HG03432 (cell line): Measurements from ENCODE around the gene MYADML2.
"Not testable (repeated sequence)": the region's sequence is repeated elsewhere in the genome, so short reads cannot be mapped to it uniquely, and the experiment has no call there.

ENCODE experiments used
- ATAC-seq: cut with Tn5 transposase; IDR thresholded peaks from one replicate; pipeline ENCODE4 v1.9.1; 2021; ENCODE audit warnings: mild to moderate bottlenecking, moderate library complexity; ENCODE audit not compliant: unreplicated experiment

MYADML2 gene

DNA sequence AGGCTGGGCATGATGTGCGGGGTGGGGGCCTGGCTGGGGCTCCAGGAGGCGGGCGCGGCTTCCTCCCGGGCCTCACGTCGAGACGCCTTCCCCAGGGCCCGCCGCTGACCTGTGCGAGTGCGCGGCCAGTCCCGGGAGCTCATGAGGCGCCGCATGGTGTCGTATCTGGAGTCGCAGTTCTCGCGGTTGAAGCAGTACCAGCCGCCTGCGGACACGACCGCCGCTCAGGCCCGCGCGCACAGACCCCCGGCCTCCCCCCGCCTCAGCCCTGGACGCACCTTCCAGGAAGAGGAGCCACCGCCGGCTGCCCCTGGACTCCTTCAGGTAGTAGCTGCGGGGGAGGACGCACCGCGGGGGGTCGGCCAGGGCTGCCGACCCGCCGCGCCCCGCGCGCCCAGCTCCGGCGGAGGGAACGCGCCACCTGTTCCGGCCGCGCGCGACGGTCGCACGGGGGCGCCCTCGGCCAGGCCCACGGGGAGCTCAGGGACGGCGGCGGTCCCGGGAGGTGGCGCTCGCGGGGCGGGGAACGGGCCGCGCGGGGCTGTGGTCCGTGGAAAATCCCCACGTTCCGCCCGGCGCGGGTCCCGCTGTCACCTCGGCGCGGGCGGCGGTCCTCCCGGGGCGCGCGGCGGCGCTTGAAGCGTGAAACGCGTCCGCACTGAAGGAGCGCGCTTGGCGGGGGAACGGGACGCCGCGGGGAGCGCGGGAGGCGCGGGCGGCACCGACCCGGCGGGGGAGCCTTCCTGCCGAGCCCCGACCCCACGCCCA, 12.5 kb upstream of the MYADML2 start:
- no peak for ATAC-seq

DNA sequence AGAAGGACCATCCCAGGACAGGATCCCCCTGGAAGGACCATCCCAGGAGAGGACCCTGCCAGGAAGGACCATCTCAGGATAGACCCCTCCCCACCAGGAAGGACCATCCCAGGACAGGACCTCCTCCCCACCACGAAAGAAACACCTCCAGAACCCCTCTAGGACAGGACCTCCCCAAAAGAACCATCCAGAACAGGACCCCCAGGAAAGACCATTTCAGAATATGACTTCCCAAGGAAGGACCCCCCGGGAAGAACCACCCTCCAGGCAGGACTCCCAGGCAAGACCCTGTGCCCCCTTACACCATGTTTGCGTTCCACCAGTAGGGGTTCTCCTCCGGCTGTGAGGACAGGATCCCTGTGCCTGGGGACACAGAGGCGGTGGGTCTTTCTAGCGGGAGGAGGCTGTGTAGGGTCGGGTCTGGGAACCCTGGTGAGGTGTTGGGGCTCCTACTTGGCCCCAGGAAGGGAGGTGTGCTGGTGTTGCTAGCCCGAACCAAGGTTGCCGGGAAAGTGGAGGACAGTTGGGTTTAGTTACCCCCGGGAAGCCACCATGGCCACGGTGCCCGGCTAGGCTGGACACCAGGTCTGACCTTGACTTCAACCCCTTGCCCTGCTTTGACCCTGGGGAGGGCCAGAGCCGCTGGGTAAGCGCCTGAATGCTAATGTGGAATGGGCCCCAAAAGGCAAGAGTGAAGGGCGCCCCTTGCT, 11.8 kb upstream of the MYADML2 start:
- no peak for ATAC-seq

DNA sequence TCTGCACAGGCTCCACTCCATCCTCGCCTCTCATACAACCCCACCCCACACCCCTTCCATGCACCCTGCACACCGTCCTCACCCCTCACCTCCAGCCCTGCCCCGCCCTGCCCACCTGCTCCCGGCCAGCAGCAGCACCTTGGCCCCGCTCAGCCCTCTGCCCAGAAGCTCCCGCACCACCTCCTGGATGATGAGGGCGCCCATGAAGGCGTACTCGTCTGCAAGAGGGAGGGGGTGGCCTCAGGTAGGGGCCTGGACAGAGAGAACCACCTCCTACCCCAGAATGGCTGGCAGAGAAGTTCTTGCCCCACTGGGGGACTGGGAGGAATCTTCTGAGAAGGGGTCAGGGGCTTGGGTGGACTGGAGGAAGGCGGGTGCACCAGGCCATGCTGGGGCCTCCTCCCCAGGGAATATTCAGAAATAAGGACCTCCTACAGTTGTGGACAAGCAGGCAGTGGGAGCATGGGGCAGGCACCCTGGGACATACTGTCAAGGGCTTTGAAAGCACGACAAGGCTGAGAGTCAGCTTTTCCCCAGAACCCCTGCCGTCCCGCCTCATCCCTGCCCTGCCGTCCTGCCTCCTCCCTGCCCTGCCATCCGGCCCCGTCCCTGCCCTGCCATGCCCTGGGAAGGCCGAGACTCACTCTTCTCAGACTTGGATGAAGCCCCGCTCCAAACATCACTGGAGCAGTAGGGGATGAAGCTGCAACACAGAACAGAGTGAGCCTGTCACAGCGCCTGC, 10.8 kb upstream of the MYADML2 start:
- no peak for ATAC-seq

DNA sequence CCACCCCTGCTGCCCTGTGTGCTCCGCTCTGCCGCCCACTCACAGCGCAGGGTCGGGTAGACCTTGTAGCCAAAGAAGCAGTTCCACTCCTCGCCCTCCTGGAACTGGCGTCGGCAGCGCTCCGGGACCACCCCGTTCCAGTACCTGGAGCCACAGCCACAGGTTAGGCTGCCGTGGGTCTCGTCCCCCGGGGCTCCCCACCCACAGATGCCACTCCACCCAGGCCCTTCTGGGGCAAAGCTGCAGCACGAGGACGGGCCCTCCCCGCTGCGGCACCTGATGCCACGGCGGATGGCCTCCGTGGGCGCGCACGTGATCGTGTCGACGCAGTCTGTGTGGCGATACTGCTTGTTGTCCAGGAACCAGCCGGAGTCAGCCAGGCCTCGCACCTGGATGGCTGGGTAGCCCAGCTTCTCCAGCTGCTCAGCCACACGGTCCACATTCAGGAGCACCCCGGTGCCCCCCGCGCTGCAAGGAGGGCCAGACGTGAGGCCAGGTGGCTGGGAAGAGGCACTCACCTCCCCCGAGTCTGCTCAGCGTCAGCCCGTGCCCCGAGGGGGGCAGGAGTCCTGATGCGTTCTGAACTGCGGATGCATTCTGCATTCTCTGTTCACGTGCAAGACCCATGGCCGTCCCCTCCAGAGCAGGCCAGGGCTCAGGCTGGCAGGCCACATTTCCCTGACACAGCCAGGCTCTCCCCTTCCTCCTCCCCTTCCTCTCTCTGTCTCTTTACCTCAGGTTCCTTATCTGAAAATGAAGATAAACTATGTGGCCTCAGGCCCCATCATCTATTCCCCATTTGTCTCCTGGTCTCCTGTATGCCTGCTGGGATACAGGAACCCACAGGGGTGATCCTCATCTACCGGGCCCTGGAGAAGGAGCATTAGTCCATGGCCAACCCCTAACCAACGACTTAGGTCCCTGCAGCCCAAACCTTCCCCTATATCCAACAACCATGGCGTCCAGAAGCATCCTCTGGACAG, 9.9 kb upstream of the MYADML2 start:
- no peak for ATAC-seq

DNA sequence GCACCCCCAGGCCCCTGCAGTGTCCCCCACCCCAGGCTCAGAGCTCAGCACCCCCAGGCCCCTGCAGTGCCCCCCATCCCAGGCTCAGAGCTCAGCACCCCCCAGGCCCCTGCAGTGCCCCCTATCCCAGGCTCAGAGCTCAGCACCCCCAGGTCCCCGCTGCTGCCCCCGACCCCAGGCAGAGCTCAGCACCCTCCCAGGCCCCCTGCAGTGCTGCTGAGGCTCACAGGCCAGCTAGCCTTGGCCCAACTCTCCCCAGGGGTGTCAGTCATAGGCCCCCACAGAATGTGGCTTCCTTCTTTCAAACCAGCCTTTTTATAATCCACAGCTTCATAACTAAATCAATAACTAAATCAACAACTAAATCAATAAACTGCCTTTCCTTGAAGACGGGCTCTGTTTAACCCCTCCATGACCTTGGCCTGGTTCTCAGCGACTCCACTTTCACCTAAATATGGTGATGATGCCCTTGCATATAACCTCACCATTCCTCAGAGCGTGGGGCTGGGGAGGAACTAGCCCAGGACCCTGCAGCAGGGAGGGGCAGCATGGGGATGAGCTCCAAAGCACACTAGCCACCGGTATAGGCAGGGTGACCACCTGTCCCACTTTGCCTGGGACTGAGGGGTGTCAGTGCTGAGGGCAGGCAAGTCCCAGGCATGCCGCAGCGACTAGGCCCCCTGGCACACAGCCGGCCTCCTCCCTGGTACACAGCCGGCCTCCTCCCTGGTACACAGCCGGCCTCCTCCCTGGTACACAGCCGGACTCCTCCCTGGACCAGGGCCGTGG, 8.9 kb upstream of the MYADML2 start:
- no peak for ATAC-seq

DNA sequence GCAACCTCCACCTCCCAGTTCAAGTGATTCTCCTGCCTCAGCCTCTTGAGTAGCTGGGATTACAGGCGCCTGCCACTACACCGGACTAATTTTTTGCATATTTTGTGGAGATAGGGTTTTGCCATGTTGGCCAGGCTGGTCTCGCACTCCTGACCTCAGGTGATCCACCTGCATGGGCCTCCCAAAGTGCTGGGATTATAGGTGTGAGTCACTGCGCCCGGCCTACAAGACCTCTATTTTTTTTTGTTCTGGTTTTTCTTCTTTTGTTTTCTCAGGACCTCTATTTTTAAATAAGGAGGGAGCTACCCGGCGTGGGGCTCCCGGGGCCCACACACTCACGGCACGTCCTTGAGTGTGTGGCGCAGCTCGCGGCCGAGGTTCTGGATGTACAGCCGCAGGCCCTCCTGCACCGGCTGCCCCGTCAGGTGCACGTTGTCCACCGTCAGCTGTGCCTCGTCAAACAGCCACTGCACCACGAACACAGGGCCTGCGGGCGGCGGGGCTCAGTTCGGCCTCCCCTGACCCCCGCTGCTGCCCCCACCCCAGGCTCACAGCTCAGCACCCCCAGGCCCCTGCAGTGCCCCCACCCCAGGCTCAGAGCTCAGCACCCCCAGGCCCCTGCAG, 8.1 kb upstream of the MYADML2 start:
- ATAC-seq, result no peak

DNA sequence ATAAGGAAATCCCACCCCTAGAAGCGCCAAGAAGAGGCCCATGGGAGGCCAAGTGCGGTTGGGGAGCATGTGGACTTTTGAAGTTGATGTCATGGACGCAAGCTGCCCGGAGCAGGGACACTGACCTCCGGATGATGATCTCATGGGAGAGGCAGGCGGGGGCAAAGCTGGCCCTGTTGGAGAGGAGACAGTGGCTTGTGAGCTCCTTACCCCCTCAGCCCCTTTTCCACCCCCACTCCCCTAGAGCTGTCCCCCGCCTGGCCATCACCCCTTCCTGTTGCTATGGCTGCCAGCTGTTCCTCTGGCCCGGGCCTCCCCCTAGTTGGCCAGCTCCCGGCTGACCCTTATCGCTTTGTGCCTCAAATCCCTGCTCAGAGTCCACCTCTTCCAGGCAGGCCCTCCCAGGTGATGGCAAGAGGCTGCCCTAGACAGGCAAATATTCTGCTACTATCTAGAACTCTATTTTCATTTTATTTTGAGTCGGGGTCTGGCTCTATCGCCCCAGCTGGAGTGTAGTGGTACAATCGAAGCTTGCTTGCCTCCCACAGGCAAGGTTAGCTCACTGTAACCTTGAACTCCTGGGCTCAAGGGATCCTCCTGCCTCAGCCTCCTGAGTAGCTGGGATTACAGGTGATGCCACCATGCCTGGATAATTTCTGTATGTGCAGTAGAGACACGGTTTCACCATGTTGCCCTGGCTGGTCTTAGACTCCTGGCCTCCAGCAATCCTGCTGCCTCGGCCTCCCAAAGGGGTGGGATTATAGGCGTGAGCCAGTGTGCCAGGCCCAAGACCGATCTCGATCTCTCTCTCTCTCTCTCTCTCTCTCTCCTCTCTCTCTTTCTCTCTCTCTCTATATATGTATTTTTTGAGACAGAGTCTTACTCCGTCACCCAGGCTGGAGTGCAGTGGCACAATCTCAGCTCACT, 7.4 kb upstream of the MYADML2 start:
- no peak for ATAC-seq

DNA sequence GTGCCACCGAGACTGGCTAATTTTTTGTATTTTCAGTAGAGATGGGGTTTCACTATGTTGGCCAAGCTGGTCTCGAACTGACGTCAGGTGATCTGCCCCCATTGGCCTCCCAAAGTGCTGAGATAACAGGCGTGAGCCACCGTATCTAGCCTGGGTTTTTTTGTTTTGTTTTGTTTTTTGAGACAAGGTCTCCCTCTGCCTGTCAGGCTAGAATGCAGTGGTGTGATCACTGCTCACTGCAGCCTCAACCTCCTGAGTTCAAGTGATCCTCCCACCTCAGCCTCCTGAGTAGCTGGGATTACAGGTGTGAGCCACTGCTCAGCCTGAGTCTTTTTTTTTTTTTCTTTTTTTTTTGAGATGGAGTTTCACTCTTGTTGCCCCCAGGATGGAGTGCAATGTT, 6.4 kb upstream of the MYADML2 start:
- ATAC-seq, result not testable (repeated sequence)

DNA sequence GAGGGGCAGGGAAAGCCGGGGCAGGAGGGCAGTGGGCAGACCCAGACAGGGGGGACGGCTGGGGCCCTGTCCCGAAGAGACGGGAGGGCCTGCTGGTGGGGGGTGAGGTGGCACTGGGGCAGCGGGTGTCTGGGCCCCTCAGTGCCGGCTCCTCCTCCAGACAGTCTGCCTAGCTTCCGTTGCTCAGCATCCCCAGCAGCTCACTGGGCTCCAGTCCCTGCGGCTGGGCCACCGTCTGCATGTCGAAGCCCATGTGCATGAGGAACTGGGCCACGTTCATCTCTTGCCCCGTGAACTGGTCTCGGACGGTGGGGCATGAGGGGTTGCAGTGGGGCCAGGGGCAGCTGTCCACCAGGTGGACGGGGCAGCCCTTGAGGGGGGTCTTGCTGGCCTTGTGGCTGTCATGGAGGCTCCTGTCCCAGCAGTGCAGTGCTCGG, 5.8 kb upstream of the MYADML2 start:
- ATAC-seq, result no peak

DNA sequence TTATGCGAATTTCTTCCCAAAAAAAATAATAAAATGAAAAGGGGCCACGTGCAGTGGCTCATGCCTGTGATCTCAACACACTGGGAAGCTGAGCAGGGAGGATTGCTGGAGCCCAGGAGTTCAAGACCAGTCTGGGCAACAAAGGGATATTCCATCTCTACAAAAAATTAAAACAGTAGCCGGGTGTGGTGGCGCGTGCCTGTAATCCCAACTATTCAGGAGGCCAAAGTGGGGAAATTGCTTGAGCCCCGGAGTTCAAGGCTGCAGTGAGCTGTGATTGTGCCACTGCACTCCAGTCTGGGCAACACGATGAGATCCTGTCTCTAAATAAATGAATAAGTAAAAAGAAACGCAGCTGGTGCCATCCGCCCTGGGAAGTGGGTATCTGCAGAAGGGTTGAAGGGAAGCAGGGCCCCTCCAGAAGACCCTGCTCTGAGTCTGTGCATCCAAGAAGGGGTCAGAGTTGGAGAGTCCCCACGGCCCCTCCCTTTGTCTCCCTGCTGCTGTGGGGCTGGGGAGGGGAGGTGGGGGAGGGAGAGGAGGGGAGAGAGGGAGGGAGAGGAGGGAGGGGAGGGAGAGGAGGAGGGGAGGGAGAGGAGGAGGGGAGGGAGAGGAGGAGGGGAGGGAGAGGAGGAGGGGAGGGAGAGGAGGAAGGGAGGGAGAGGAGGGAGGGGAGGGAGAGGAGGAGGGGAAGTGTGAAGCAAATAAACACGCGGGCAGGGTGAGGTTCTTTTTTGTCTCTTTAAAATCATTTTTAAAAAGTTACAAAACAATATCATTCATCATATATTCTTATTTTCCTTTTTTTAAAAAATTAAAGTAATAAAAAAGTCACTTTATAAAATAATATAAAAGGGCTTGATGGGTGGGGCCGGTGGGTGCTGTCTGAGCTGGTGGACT, 5.0 kb upstream of the MYADML2 start:
- no peak for ATAC-seq

DNA sequence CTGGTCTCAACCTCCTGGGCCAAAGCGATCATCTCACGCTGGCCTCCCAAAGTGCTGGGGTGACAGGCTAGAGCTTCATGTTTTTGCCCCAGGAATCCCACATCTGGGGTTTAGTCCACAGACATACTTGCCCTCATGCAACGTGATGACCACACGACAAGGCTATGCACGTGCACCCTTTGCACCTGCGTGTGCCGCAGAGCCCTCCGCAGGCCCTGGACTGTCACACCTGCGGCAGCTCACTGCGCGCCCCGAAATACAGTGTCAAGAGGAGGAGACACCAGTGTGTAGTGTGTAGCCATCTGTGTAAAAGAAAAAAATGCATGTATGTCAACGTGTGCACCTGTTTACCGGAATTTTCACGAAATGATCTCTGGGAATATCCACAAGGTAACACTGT, 3.5 kb upstream of the MYADML2 start:
- no peak for ATAC-seq

DNA sequence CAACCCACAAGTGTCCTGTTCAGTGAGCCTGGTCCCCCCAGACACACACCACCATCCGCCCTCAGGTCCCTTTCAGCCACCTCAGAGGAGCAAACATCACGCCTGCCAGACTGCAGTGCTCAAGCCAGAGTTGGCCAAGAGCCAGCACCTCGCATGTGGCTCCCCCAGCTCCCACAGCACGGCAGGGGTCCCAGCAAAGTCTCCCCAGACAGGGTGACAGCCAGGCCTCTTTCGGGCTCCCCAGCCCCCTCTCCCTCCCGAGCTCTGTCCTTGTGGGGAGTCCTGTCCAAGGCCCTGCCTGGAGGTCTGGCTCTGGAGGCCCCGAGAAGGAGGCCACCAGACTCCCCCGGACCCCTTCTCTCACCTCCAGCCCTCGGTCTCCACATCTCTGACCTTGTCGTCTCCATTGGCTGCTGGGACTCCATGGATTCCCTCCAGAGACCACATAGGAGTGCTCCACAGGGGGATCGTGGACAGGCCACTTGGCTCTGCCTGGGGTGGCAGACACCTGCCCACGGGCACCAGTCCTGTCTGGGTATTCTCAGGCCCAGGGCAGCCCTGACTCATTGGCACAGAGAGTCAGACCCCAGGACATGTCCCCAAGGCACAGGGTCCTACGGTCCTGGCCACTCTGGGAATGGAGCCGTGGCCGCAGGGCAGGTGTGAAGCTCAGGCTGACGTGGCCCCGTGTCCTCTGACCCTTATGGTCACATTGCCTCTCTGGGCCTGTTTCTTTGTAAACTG, 1.8 kb upstream of the MYADML2 start:
- ATAC-seq, result no peak

DNA sequence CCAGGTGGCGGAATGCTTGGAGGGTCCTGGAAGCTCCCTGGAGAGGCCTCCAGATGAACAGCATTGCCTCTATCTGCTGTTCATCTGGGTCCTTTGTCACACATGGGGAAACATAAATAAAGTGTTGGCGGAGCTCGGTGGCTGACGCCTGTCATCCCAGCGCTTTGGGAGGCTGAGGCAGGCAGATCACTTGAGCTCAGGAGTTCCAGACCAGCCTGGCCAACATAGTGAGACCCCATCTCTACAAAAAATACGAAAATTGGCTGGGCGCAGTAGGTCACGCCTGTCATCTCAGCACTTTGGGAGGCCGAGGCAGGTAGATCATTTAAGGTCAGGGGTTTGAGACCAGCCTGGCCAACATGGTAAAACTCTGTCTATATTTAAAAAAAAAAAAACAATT, 2.2 kb downstream of the MYADML2 start:
- no peak for ATAC-seq

DNA sequence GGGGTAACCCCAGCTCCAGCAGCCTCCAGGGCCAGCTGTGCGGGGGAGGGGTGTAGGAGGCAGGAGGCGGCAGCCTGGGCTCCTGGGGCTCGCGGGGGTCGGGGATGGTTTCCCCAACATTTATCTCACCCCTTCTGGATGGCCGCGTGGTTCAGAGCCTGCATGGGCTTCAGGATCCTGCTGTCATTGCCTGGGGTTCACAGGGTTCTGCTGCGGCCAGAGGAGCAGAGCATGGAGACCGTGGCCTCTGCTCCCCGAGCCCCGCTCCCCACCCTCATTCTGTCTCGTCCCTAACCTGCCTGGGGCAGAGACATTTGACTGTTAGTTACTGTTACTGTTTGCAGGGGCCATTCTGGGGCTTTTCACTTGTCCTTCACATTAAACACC, 4.9 kb downstream of the MYADML2 start:
- no peak for ATAC-seq

DNA sequence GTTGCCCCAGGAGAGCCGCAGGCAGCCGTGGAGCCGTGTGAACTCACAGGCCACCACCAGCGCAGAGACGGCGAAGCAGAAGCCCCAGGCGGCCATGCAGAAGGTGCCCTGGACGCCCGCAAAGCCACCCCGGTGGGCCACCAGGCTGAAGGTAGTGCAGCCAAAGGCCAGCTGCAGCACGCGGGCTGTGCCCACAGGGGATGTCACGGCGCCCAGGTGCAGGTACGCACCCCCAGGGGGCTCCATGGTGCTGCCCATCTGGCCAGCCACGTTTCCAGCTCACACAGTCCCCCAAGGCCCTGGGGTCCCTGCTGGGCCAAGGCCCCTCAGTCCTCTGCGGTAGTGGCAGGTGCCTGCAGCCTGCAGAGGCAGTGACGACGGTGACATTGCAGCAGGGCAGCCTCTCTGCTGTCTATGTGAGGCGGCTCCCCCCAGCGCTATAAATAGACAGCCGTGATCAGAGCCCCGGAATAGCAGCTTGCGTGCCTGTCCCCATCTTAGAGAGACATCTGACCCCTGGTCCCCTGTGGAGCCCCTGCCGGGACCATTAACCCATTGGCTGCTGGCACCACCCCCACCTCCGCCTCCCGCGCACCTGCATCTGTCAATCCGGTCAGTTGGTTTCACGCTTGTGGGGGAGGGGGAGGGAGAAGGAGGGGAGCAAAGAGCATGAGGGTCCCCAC, 5.4 kb downstream of the MYADML2 start:
- no peak for ATAC-seq
